WTC11 (cell line): Measurements from ENCODE around the gene LPGAT1. TPM values are rescaled to one million over a fixed set of nuclear protein-coding genes. Genes with fewer than 3 reads are reported as not detected.

Experiments used
- ATAC-seq: fragments of 200-7000 bp; cut with Tn5 transposase; 2 replicates; pipeline ENCODE4 v1.10.0; 2021; ENCODE audit warnings: mild to moderate bottlenecking, moderate library complexity
- CTCF ChIA-PET: fragments of 300-600 bp; sonication (Branson Sonifier 250); formaldehyde crosslinking; loops from one replicate; lab custom pipeline; 2021; ENCODE audit warnings: antibody characterized with exemption; lab: Charles Lee
- POLR2A ChIA-PET: fragments of 350-600 bp; sonication (Branson Sonifier 250); formaldehyde crosslinking; loops from one replicate; lab custom pipeline; 2021; ENCODE audit warnings: antibody characterized with exemption; lab: Charles Lee
- DNase-seq: peaks from one replicate; pipeline ENCODE4 v3.0.0; 2021; ENCODE audit warnings: low spot score
- H3K27ac Mint-ChIP-seq: 2 replicates; pipeline ENCODE4 v1.8.0; 2021; ENCODE audit warnings: mixed read lengths
- H3K27me3 Mint-ChIP-seq: 2 replicates; pipeline ENCODE4 v1.8.0; 2021; ENCODE audit warnings: low read depth, mild to moderate bottlenecking, moderate library complexity, mixed read lengths
- H3K36me3 Mint-ChIP-seq: 2 replicates; pipeline ENCODE4 v1.8.0; 2021; ENCODE audit warnings: mixed read lengths
- H3K4me1 Mint-ChIP-seq: 2 replicates; pipeline ENCODE4 v1.8.0; 2022; ENCODE audit warnings: mixed read lengths
- H3K4me3 Mint-ChIP-seq: 2 replicates; pipeline ENCODE4 v1.8.0; 2021; ENCODE audit warnings: mild to moderate bottlenecking, moderate library complexity, mixed read lengths
- H3K9me3 Mint-ChIP-seq: 2 replicates; pipeline ENCODE4 v1.8.0; 2021; ENCODE audit warnings: mixed read lengths
- ATF1 ChIP-seq: sonication (generic); formaldehyde crosslinking; IDR thresholded peaks from 2 replicates; pipeline ENCODE4 v1.8.1; 2023; ENCODE audit warnings: mild to moderate bottlenecking, moderate library complexity, missing genetic modification reagents
- CBFB ChIP-seq: sonication (generic); formaldehyde crosslinking; IDR thresholded peaks from 2 replicates; pipeline ENCODE4 v1.8.1; 2022; ENCODE audit warnings: mild to moderate bottlenecking, low read depth, missing genetic modification reagents
- ESRRA ChIP-seq: sonication (generic); formaldehyde crosslinking; IDR thresholded peaks from 2 replicates; pipeline ENCODE4 v1.8.1; 2022; ENCODE audit warnings: mild to moderate bottlenecking, missing genetic modification reagents, borderline replicate concordance
- ETV6 ChIP-seq: sonication (generic); formaldehyde crosslinking; IDR thresholded peaks from 2 replicates; pipeline ENCODE4 v1.8.1; 2022; ENCODE audit warnings: mild to moderate bottlenecking, missing genetic modification reagents
- FOXJ3 ChIP-seq: sonication (generic); formaldehyde crosslinking; IDR thresholded peaks from 2 replicates; pipeline ENCODE4 v1.9.0; 2021; ENCODE audit warnings: missing genetic modification reagents, mild to moderate bottlenecking, borderline replicate concordance
- FOXP1 ChIP-seq: sonication (generic); formaldehyde crosslinking; IDR thresholded peaks from 2 replicates; pipeline ENCODE4 v1.8.0; 2022; ENCODE audit warnings: missing genetic modification reagents, mild to moderate bottlenecking, moderate library complexity, borderline replicate concordance
- HMGA2 ChIP-seq: fragments of 250-450 bp; sonication (Bioruptor Pico); IDR thresholded peaks from 2 replicates; pipeline ENCODE4 v1.4.0; 2021; ENCODE audit warnings: mild to moderate bottlenecking, moderate library complexity
- JAZF1 ChIP-seq: fragments of 250-450 bp; sonication (Bioruptor Pico); IDR thresholded peaks from 2 replicates; pipeline ENCODE4 v1.9.0; 2021; ENCODE audit warnings: moderate library complexity, mild to moderate bottlenecking, inconsistent platforms
- JUN ChIP-seq: sonication (generic); formaldehyde crosslinking; IDR thresholded peaks from 2 replicates; pipeline ENCODE4 v1.8.0; 2023; ENCODE audit warnings: mild to moderate bottlenecking, missing genetic modification reagents
- NR2C2 ChIP-seq: sonication (generic); formaldehyde crosslinking; IDR thresholded peaks from 2 replicates; pipeline ENCODE4 v1.8.0; 2022; ENCODE audit warnings: mild to moderate bottlenecking, missing genetic modification reagents
- NR3C1 ChIP-seq: sonication (generic); formaldehyde crosslinking; conservative IDR thresholded peaks from 2 replicates; pipeline ENCODE4 v1.8.1; 2023; ENCODE audit warnings: low read depth, mild to moderate bottlenecking, missing genetic modification reagents
- OVOL2 ChIP-seq: fragments of 250-450 bp; sonication (Bioruptor Pico); IDR thresholded peaks from 2 replicates; pipeline ENCODE4 v1.9.0; 2021; ENCODE audit warnings: mild to moderate bottlenecking, borderline replicate concordance
- SMAD3 ChIP-seq: sonication (generic); formaldehyde crosslinking; IDR thresholded peaks from 2 replicates; pipeline ENCODE4 v1.8.0; 2022; ENCODE audit warnings: missing genetic modification reagents, mild to moderate bottlenecking, borderline replicate concordance
- SOX15 ChIP-seq: fragments of 250-450 bp; sonication (Bioruptor Pico); IDR thresholded peaks from 2 replicates; pipeline ENCODE4 v1.9.0; 2021; ENCODE audit warnings: mild to moderate bottlenecking
- TEAD4 ChIP-seq: sonication (generic); formaldehyde crosslinking; IDR thresholded peaks from 2 replicates; pipeline ENCODE4 v1.8.0; 2022; ENCODE audit warnings: mild to moderate bottlenecking, missing genetic modification reagents
- TP53 ChIP-seq: sonication (generic); formaldehyde crosslinking; IDR thresholded peaks from 2 replicates; pipeline ENCODE4 v1.8.1; 2023; ENCODE audit warnings: mild to moderate bottlenecking, missing genetic modification reagents
- ZNF138 ChIP-seq: sonication (generic); formaldehyde crosslinking; conservative IDR thresholded peaks from 2 replicates; pipeline ENCODE4 v1.8.1; 2022; ENCODE audit warnings: mild to moderate bottlenecking, moderate library complexity, missing genetic modification reagents
- ZNF232 ChIP-seq: sonication (generic); formaldehyde crosslinking; IDR thresholded peaks from 2 replicates; pipeline ENCODE4 v1.8.0; 2022; ENCODE audit warnings: mild to moderate bottlenecking, missing genetic modification reagents
- ZNF396 ChIP-seq: fragments of 250-450 bp; sonication (Bioruptor Pico); IDR thresholded peaks from 2 replicates; pipeline ENCODE4 v1.8.0; 2021; ENCODE audit warnings: mild to moderate bottlenecking, moderate library complexity, borderline replicate concordance
- total RNA-seq: library from RNA; stranded (reverse); gene quantifications from 3 replicates; pipeline ENCODE4 v1.2.3, GENCODE V29; 2021
- TF ChIP-seq, protein P1 (sequence below): sonication (generic); formaldehyde crosslinking; IDR thresholded peaks from 2 replicates; pipeline ENCODE4 v1.8.1; 2023; ENCODE audit warnings: mild to moderate bottlenecking, missing genetic modification reagents
- TF ChIP-seq, protein P2 (sequence below): sonication (generic); formaldehyde crosslinking; IDR thresholded peaks from 2 replicates; pipeline ENCODE4 v1.8.1; 2022; ENCODE audit warnings: low read depth, missing genetic modification reagents, borderline replicate concordance
- TF ChIP-seq, protein P3 (sequence below): fragments of 250-450 bp; sonication (Bioruptor Pico); IDR thresholded peaks from 2 replicates; pipeline ENCODE4 v2.1.2; 2022; ENCODE audit warnings: mild to moderate bottlenecking, moderate library complexity
- TF ChIP-seq, protein P4 (sequence below): fragments of 250-450 bp; sonication (Bioruptor Pico); IDR thresholded peaks from 2 replicates; pipeline ENCODE4 v1.9.0; 2021; ENCODE audit warnings: mild to moderate bottlenecking
- TF ChIP-seq, protein P5 (sequence below): fragments of 250-450 bp; sonication (Bioruptor Pico); IDR thresholded peaks from 2 replicates; pipeline ENCODE4 v1.9.0; 2021; ENCODE audit warnings: mild to moderate bottlenecking, borderline replicate concordance
- TF ChIP-seq, protein P6 (sequence below): sonication (generic); formaldehyde crosslinking; IDR thresholded peaks from 2 replicates; pipeline ENCODE4 v1.8.1; 2023; ENCODE audit warnings: mild to moderate bottlenecking, missing genetic modification reagents, moderate library complexity

The LPGAT1 gene
- total RNA-seq, 1 experiment from 2014 or later, result 15.1 TPM

DNA sequence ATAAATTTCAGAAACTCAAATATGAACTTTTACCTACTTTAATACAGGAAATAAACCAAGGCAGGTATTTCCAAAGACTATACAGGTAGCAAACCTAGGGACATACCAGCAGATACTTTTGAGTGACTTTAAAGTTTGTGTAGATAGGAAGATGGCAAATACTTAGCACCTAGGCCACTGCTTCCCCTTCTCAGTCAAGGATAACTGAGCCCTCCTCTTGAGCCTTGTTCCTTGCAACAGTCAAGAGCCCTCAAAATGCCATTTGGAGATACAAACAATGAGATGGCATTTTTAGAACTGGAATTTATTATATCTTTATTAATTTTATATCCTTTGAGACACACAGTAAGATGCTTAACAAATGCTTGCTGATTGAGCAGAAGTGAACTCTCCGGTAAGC is 65.9 kb downstream of the LPGAT1 start:
- no peaks in the 10 kb centered on the region for H3K36me3 Mint-ChIP-seq
- peaks cover 6% of the 10 kb centered on the region; the same call in 1 of the 2 replicates for H3K4me1 Mint-ChIP-seq
- no peaks in the 10 kb centered on the region for H3K9me3 Mint-ChIP-seq
- no peak overlapping the region for H3K27ac Mint-ChIP-seq
- no peaks in the 10 kb centered on the region for H3K27me3 Mint-ChIP-seq
- TF ChIP-seq TEAD4 (CRISPR knock-in tag) (no peak), FOXP1 (CRISPR knock-in tag) (no peak), NR3C1 (CRISPR knock-in tag) (no peak), CBFB (CRISPR knock-in tag) (no peak), FOXJ3 (CRISPR knock-in tag) (no peak), ZNF232 (CRISPR knock-in tag) (no peak), ZNF396 (CRISPR knock-in tag) (no peak), SOX15 (CRISPR knock-in tag) (no peak)
- TF ChIP-seq, protein P1, sequence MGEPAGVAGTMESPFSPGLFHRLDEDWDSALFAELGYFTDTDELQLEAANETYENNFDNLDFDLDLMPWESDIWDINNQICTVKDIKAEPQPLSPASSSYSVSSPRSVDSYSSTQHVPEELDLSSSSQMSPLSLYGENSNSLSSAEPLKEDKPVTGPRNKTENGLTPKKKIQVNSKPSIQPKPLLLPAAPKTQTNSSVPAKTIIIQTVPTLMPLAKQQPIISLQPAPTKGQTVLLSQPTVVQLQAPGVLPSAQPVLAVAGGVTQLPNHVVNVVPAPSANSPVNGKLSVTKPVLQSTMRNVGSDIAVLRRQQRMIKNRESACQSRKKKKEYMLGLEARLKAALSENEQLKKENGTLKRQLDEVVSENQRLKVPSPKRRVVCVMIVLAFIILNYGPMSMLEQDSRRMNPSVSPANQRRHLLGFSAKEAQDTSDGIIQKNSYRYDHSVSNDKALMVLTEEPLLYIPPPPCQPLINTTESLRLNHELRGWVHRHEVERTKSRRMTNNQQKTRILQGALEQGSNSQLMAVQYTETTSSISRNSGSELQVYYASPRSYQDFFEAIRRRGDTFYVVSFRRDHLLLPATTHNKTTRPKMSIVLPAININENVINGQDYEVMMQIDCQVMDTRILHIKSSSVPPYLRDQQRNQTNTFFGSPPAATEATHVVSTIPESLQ (CRISPR knock-in tag), result no peak
- TF ChIP-seq, protein P2, sequence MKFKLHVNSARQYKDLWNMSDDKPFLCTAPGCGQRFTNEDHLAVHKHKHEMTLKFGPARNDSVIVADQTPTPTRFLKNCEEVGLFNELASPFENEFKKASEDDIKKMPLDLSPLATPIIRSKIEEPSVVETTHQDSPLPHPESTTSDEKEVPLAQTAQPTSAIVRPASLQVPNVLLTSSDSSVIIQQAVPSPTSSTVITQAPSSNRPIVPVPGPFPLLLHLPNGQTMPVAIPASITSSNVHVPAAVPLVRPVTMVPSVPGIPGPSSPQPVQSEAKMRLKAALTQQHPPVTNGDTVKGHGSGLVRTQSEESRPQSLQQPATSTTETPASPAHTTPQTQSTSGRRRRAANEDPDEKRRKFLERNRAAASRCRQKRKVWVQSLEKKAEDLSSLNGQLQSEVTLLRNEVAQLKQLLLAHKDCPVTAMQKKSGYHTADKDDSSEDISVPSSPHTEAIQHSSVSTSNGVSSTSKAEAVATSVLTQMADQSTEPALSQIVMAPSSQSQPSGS, result no peak
- TF ChIP-seq, all 79 proteins: peak for 0
- H3K4me3 Mint-ChIP-seq, result no peak overlapping the region
- CTCF ChIA-PET, result no interaction called here
- DNase-seq (no peak), ATAC-seq (no peak)
- POLR2A ChIA-PET, result no interaction called here

DNA sequence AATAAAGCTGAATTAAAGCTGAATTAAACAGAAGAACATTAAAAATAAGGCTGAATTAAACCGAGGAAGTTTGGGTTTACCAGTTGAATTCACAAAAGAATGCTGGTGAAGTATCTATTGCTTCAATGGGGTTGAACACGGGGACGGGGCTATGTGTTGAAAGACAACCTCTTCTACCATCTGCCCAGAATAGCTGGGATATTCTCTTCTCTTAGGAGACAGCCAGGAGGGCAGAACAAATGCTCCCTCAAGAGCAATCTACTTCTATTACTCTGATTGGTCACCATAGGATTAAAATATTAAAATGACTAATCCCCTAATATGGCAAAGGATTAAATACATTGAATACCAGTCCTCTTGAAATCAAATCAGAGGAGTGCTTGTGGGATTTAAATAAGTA is 68.4 kb downstream of the LPGAT1 start:
- Mint-ChIP-seq H3K36me3 (peaks cover 11% of the 10 kb centered on the region), H3K9me3 (peaks cover 18% of the 10 kb centered on the region), H3K27me3 (no peaks in the 10 kb centered on the region), H3K4me1 (no peaks in the 10 kb centered on the region), H3K4me3 (no peak overlapping the region), H3K27ac (no peak overlapping the region)
- ATAC-seq (no peak), DNase-seq (no peak)
- TF ChIP-seq ETV6 (CRISPR knock-in tag) (no peak), JUN (no peak), HMGA2 (CRISPR knock-in tag) (no peak), OVOL2 (CRISPR knock-in tag) (no peak), SMAD3 (CRISPR knock-in tag) (no peak), NR2C2 (CRISPR knock-in tag) (no peak), TP53 (CRISPR knock-in tag) (no peak), FOXJ3 (CRISPR knock-in tag) (no peak), ZNF138 (CRISPR knock-in tag) (no peak), ATF1 (CRISPR knock-in tag) (no peak), JAZF1 (CRISPR knock-in tag) (no peak), ESRRA (CRISPR knock-in tag) (no peak)
- TF ChIP-seq, protein P1 (CRISPR knock-in tag), result no peak
- TF ChIP-seq, protein P3, sequence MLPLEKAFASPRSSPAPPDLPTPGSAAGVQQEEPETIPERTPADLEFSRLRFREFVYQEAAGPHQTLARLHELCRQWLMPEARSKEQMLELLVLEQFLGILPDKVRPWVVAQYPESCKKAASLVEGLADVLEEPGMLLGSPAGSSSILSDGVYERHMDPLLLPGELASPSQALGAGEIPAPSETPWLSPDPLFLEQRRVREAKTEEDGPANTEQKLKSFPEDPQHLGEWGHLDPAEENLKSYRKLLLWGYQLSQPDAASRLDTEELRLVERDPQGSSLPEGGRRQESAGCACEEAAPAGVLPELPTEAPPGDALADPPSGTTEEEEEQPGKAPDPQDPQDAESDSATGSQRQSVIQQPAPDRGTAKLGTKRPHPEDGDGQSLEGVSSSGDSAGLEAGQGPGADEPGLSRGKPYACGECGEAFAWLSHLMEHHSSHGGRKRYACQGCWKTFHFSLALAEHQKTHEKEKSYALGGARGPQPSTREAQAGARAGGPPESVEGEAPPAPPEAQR (CRISPR knock-in tag), result no peak
- TF ChIP-seq, protein P4, sequence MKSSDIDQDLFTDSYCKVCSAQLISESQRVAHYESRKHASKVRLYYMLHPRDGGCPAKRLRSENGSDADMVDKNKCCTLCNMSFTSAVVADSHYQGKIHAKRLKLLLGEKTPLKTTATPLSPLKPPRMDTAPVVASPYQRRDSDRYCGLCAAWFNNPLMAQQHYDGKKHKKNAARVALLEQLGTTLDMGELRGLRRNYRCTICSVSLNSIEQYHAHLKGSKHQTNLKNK (CRISPR knock-in tag), result no peak
- TF ChIP-seq, protein P5, sequence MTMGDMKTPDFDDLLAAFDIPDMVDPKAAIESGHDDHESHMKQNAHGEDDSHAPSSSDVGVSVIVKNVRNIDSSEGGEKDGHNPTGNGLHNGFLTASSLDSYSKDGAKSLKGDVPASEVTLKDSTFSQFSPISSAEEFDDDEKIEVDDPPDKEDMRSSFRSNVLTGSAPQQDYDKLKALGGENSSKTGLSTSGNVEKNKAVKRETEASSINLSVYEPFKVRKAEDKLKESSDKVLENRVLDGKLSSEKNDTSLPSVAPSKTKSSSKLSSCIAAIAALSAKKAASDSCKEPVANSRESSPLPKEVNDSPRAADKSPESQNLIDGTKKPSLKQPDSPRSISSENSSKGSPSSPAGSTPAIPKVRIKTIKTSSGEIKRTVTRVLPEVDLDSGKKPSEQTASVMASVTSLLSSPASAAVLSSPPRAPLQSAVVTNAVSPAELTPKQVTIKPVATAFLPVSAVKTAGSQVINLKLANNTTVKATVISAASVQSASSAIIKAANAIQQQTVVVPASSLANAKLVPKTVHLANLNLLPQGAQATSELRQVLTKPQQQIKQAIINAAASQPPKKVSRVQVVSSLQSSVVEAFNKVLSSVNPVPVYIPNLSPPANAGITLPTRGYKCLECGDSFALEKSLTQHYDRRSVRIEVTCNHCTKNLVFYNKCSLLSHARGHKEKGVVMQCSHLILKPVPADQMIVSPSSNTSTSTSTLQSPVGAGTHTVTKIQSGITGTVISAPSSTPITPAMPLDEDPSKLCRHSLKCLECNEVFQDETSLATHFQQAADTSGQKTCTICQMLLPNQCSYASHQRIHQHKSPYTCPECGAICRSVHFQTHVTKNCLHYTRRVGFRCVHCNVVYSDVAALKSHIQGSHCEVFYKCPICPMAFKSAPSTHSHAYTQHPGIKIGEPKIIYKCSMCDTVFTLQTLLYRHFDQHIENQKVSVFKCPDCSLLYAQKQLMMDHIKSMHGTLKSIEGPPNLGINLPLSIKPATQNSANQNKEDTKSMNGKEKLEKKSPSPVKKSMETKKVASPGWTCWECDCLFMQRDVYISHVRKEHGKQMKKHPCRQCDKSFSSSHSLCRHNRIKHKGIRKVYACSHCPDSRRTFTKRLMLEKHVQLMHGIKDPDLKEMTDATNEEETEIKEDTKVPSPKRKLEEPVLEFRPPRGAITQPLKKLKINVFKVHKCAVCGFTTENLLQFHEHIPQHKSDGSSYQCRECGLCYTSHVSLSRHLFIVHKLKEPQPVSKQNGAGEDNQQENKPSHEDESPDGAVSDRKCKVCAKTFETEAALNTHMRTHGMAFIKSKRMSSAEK (CRISPR knock-in tag), result no peak
- TF ChIP-seq, protein P6, sequence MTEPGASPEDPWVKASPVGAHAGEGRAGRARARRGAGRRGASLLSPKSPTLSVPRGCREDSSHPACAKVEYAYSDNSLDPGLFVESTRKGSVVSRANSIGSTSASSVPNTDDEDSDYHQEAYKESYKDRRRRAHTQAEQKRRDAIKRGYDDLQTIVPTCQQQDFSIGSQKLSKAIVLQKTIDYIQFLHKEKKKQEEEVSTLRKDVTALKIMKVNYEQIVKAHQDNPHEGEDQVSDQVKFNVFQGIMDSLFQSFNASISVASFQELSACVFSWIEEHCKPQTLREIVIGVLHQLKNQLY (CRISPR knock-in tag), result no peak
- ChIA-PET CTCF (no interaction called here), POLR2A (no interaction called here)
